ENCODE data around the gene PRPF19. TPM values are rescaled to one million over a fixed set of nuclear protein-coding genes. Genes with fewer than 3 reads are reported as not detected.

The PRPF19 gene
- total RNA-seq, 3 donors from 2014 or later (not counting 1 experiment from before 2014, with no cell fraction given), result 61.0 to 69.7 (median 67.5) TPM

DNA sequence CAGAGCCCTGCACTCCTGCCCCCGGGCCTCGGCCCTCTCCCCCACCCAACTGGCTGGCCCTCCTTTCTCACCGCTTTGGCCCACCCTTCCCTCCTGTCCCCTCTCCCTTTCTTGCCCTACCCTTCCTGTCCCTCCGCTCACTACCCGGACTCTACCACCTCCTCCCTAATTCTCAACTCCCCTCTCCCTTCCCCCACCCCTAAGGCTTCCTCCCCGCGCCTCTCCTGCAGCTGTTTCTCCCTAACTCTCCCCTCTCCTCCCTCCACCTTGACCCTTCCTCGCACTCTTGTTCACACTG, 45.2 kb upstream of the PRPF19 start:
- Histone ChIP-seq H3K36me3 (ENCODE audit: control insufficient read depth, insufficient read depth, low read length) (no peaks in the 10 kb centered on the region), H3K27me3 (ENCODE audit: control insufficient read depth, insufficient read depth, low read length) (peaks cover 4% of the 10 kb centered on the region), H3K4me1 (ENCODE audit: control insufficient read depth, insufficient read depth, low read length) (peaks cover 32% of the 10 kb centered on the region), H3K9me3 (ENCODE audit: control insufficient read depth, insufficient read depth, low read length) (no peaks in the 10 kb centered on the region), H3K4me3 (ENCODE audit: low read length) (peak overlapping the region; percentile 53), H3K27ac (ENCODE audit: low read length) (peak overlapping the region; percentile 67)
- ATAC-seq (peak in 1 of 3 donors; percentile 23), DNase-seq (no peak)
- intact Hi-C loops (cut with micrococcal nuclease), result no loop called here
- no peak for TF ChIP-seq CTCF (IDR thresholded peaks at IDR 0.05)
- H3K4me1 Mint-ChIP-seq, result peaks cover 15 to 26% of the 10 kb centered on the region in 2 donors
- peak overlapping the region; percentile 89 for H3K4me3 Mint-ChIP-seq
- H3K9me3 Mint-ChIP-seq, result no peaks in the 10 kb centered on the region
- 6% methylated on average over 8 of the region's 8 CpGs for WGBS (ENCODE audit: insufficient coverage)
- peaks cover 8 to 10% of the 10 kb centered on the region in 2 donors for H3K27me3 Mint-ChIP-seq (ENCODE audit: low read depth in 2 of 2)
- H3K36me3 Mint-ChIP-seq, result no peaks in the 10 kb centered on the region
- peak overlapping the region in 1 of 2 donors; percentile 93 for H3K27ac Mint-ChIP-seq

- Mint-ChIP-seq H3K36me3 (no peaks in the 10 kb centered on the region), H3K27me3 (ENCODE audit: low read depth in 2 of 2) (peaks cover 10 to 11% of the 10 kb centered on the region in 2 donors), H3K4me1 (peaks cover 15 to 26% of the 10 kb centered on the region in 2 donors), H3K4me3 (peak overlapping the region; percentile 89), H3K9me3 (no peaks in the 10 kb centered on the region), H3K27ac (peak overlapping the region in 1 of 2 donors; percentile 93)
- Histone ChIP-seq H3K27me3 (ENCODE audit: control insufficient read depth, insufficient read depth, low read length) (peaks cover 4% of the 10 kb centered on the region), H3K36me3 (ENCODE audit: control insufficient read depth, insufficient read depth, low read length) (no peaks in the 10 kb centered on the region), H3K9me3 (ENCODE audit: control insufficient read depth, insufficient read depth, low read length) (no peaks in the 10 kb centered on the region), H3K27ac (ENCODE audit: low read length) (no peak overlapping the region), H3K4me1 (ENCODE audit: control insufficient read depth, insufficient read depth, low read length) (peaks cover 32% of the 10 kb centered on the region), H3K4me3 (ENCODE audit: low read length) (peak overlapping the region; percentile 53)
- 11% methylated on average over 86 of the region's 86 CpGs for WGBS (ENCODE audit: insufficient coverage)
- DNase-seq, result peak in 1 of 2 donors; percentile 58
- peak; percentile 33 to 53 (median 39) for ATAC-seq
- intact Hi-C loops (cut with micrococcal nuclease), result no loop called here
- no peak for TF ChIP-seq CTCF (IDR thresholded peaks at IDR 0.05)
These were observed 44.7 kb upstream of the PRPF19 start for GRCh38 chr11:60950933-60951605.

DNA sequence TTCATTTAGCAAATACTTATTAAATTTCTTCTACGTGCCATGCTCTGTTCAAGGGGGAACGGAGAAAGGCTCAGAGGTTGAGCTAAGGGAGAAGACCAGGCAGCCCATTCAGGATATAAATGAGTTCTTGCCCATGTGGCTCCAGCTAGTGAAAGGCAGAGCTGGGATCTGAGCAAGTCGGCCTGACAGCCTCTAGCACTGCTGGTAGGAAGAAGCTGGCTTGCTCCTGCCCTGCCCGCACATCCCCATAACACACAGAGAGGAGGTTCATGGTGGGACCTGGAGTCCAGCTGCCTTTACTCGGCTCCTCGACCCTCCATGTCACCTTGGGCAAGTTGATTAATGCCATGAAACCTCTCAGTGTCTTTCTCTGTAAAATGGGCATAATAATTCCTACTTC, 43.6 kb upstream of the PRPF19 start:
- H3K27ac ChIP-seq (ENCODE audit: low read length), result no peak overlapping the region

More for the DNA sequence above, 43.6 kb upstream of the PRPF19 start:
- intact Hi-C loops (cut with micrococcal nuclease), result no loop called here
- Mint-ChIP-seq H3K4me1 (peaks cover 15 to 26% of the 10 kb centered on the region in 2 donors), H3K27me3 (ENCODE audit: low read depth in 2 of 2) (peaks cover 10 to 14% of the 10 kb centered on the region in 2 donors), H3K36me3 (no peaks in the 10 kb centered on the region), H3K9me3 (no peaks in the 10 kb centered on the region), H3K27ac (no peak overlapping the region), H3K4me3 (peak overlapping the region; percentile 17)
- Histone ChIP-seq H3K4me1 (ENCODE audit: control insufficient read depth, insufficient read depth, low read length) (peaks cover 32% of the 10 kb centered on the region), H3K27me3 (ENCODE audit: control insufficient read depth, insufficient read depth, low read length) (peaks cover 4% of the 10 kb centered on the region), H3K9me3 (ENCODE audit: control insufficient read depth, insufficient read depth, low read length) (no peaks in the 10 kb centered on the region), H3K36me3 (ENCODE audit: control insufficient read depth, insufficient read depth, low read length) (no peaks in the 10 kb centered on the region), H3K4me3 (ENCODE audit: low read length) (peak overlapping the region; percentile 25)
- DNase-seq (no peak), ATAC-seq (no peak)
- TF ChIP-seq CTCF (IDR thresholded peaks at IDR 0.05), result no peak
- 82% methylated on average over 5 of the region's 6 CpGs for WGBS (ENCODE audit: insufficient coverage)

Data from natural killer cell (primary cell).